SK-N-SH treated with all-trans-retinoic acid at 6 μM for 48 hours (cell line): ENCODE data around the gene ASPN.
A peak's percentile ranks its signal among the peaks of the same experiment; 100 is the strongest.

Experiments
- ATAC-seq: fragments of 200-7000 bp; cut with Tn5 transposase; 3 replicates; pipeline ENCODE4 v1.9.1; 2020; ENCODE audit warnings: mild to moderate bottlenecking, moderate library complexity
- ARNTL ChIP-seq: fragments of 450-650 bp; formaldehyde crosslinking; IDR thresholded peaks from 2 replicates; pipeline ENCODE4 v1.5.0; 2020; ENCODE audit warnings: low read depth, mild to moderate bottlenecking, moderate library complexity, borderline replicate concordance
- BACH2 ChIP-seq: fragments of 250-450 bp; sonication (Bioruptor Pico); IDR thresholded peaks from 2 replicates; pipeline ENCODE4 v1.9.0; 2021; ENCODE audit warnings: mild to moderate bottlenecking, borderline replicate concordance
- CREB5 ChIP-seq: fragments of 250-450 bp; sonication (Bioruptor Pico); IDR thresholded peaks from 2 replicates; pipeline ENCODE4 v1.5.1; 2020; ENCODE audit warnings: low read depth, mild to moderate bottlenecking, moderate library complexity
- CSDC2 ChIP-seq: fragments of 250-450 bp; sonication (Bioruptor Pico); IDR thresholded peaks from 2 replicates; pipeline ENCODE4 v1.5.0; 2020; ENCODE audit warnings: mild to moderate bottlenecking, moderate library complexity
- CSRNP3 ChIP-seq: fragments of 250-450 bp; sonication (Bioruptor Pico); IDR thresholded peaks from 2 replicates; pipeline ENCODE4 v1.5.1; 2021; ENCODE audit warnings: mild to moderate bottlenecking, moderate library complexity
- ESRRG ChIP-seq: fragments of 250-450 bp; sonication (Bioruptor Pico); IDR thresholded peaks from 2 replicates; pipeline ENCODE4 v1.6.1; 2021; ENCODE audit warnings: mild to moderate bottlenecking
- GLIS3 ChIP-seq: fragments of 250-450 bp; sonication (Bioruptor Pico); IDR thresholded peaks from 2 replicates; pipeline ENCODE4 v1.5.0; 2020; ENCODE audit warnings: mild to moderate bottlenecking, moderate library complexity
- ISL1 ChIP-seq: fragments of 250-450 bp; sonication (Bioruptor Pico); IDR thresholded peaks from 2 replicates; pipeline ENCODE4 v2.1.2; 2022; ENCODE audit warnings: mild to moderate bottlenecking, moderate library complexity
- PATZ1 ChIP-seq: fragments of 250-450 bp; sonication (Bioruptor Pico); IDR thresholded peaks from 2 replicates; pipeline ENCODE4 v1.8.0; 2020; ENCODE audit warnings: mild to moderate bottlenecking, moderate library complexity, borderline replicate concordance
- POU6F1 ChIP-seq: fragments of 250-450 bp; sonication (Bioruptor Pico); IDR thresholded peaks from 2 replicates; pipeline ENCODE4 v1.8.0; 2021; ENCODE audit warnings: low read depth, mild to moderate bottlenecking, moderate library complexity, borderline replicate concordance
- PPARA ChIP-seq: fragments of 250-450 bp; sonication (Bioruptor Pico); IDR thresholded peaks from 2 replicates; pipeline ENCODE4 v1.5.0; 2020; ENCODE audit warnings: mild to moderate bottlenecking, borderline replicate concordance
- RARB ChIP-seq: fragments of 250-450 bp; sonication (Bioruptor Pico); IDR thresholded peaks from 2 replicates; pipeline ENCODE4 v1.8.0; 2021; ENCODE audit warnings: mild to moderate bottlenecking, moderate library complexity
- SNAI2 ChIP-seq: fragments of 250-450 bp; sonication (Bioruptor Pico); IDR thresholded peaks from 2 replicates; pipeline ENCODE4 v1.5.0; 2020; ENCODE audit warnings: mild to moderate bottlenecking, moderate library complexity
- TCF4 ChIP-seq: fragments of 250-450 bp; sonication (Bioruptor Pico); IDR thresholded peaks from 2 replicates; pipeline ENCODE4 v1.8.0; 2021; ENCODE audit warnings: mild to moderate bottlenecking, moderate library complexity, borderline replicate concordance
- TOX ChIP-seq: fragments of 250-450 bp; sonication (Bioruptor Pico); IDR thresholded peaks from 2 replicates; pipeline ENCODE4 v1.8.0; 2021; ENCODE audit warnings: mild to moderate bottlenecking, moderate library complexity, borderline replicate concordance
- TSHZ2 ChIP-seq: fragments of 250-450 bp; sonication (Bioruptor Pico); IDR thresholded peaks from 2 replicates; pipeline ENCODE4 v1.5.0; 2020; ENCODE audit warnings: mild to moderate bottlenecking, moderate library complexity
- ZC3H10 ChIP-seq: fragments of 250-450 bp; sonication (Bioruptor Pico); IDR thresholded peaks from 2 replicates; pipeline ENCODE4 v1.5.1; 2021; ENCODE audit warnings: mild to moderate bottlenecking, moderate library complexity
- ZFP3 ChIP-seq: fragments of 250-450 bp; sonication (Bioruptor Pico); IDR thresholded peaks from 2 replicates; pipeline ENCODE4 v1.5.0; 2020; ENCODE audit warnings: mild to moderate bottlenecking, moderate library complexity
- ZFP30 ChIP-seq: fragments of 450-650 bp; formaldehyde crosslinking; IDR thresholded peaks from 2 replicates; pipeline ENCODE4 v1.5.0; 2022; ENCODE audit warnings: mild to moderate bottlenecking, moderate library complexity
- ZNF565 ChIP-seq: fragments of 450-650 bp; formaldehyde crosslinking; conservative IDR thresholded peaks from 2 replicates; pipeline ENCODE4 v1.5.0; 2020; ENCODE audit warnings: low read depth, mild to moderate bottlenecking, moderate library complexity
- ZNF70 ChIP-seq: fragments of 450-650 bp; formaldehyde crosslinking; IDR thresholded peaks from 2 replicates; pipeline ENCODE4 v1.5.0; 2020; ENCODE audit warnings: mild to moderate bottlenecking, moderate library complexity
- ZNF8 ChIP-seq: fragments of 450-650 bp; formaldehyde crosslinking; IDR thresholded peaks from 2 replicates; pipeline ENCODE4 v1.5.0; 2020; ENCODE audit warnings: mild to moderate bottlenecking, moderate library complexity

ASPN gene

GRCh38 chr9:92407818-92408217, 74.5 kb downstream of the ASPN start:
- TF ChIP-seq ZNF565 (CRISPR knock-in tag) = no peak
- no peak for TF ChIP-seq ZFP3 (CRISPR knock-in tag)
- TF ChIP-seq GLIS3 = no peak
- TF ChIP-seq ARNTL (CRISPR knock-in tag) = no peak
- no peak for TF ChIP-seq PATZ1
- no peak for TF ChIP-seq CREB5 (CRISPR knock-in tag)
- TF ChIP-seq ZC3H10 = no peak
- TF ChIP-seq TCF4 (CRISPR knock-in tag) = no peak
- no peak for TF ChIP-seq ZNF70 (CRISPR knock-in tag)
- TF ChIP-seq ZFP30 (CRISPR knock-in tag) = no peak
- TF ChIP-seq ESRRG = no peak
- TF ChIP-seq BACH2 (CRISPR knock-in tag) = no peak
- TF ChIP-seq ZNF8 (CRISPR knock-in tag) = no peak
- no peak for TF ChIP-seq POU6F1
- no peak for TF ChIP-seq PPARA
- TF ChIP-seq RARB (CRISPR knock-in tag) = no peak
- TF ChIP-seq TSHZ2 (CRISPR knock-in tag) = no peak
- no peak for TF ChIP-seq SNAI2
- TF ChIP-seq ISL1 (CRISPR knock-in tag) = no peak
- no peak for TF ChIP-seq CSDC2
- ATAC-seq = peak; percentile 17; the same call in 2 of the 3 replicates

- ATAC-seq = no peak
- no peak for TF ChIP-seq PPARA
- no peak for TF ChIP-seq TOX (CRISPR knock-in tag)
- no peak for TF ChIP-seq ZFP3 (CRISPR knock-in tag)
- TF ChIP-seq ARNTL (CRISPR knock-in tag) = no peak
- no peak for TF ChIP-seq CSRNP3 (CRISPR knock-in tag)
- TF ChIP-seq ZNF70 (CRISPR knock-in tag) = no peak
- TF ChIP-seq CSDC2 = no peak
- no peak for TF ChIP-seq ZFP30 (CRISPR knock-in tag)
- no peak for TF ChIP-seq TCF4 (CRISPR knock-in tag)
- TF ChIP-seq ISL1 (CRISPR knock-in tag) = no peak
- no peak for TF ChIP-seq BACH2 (CRISPR knock-in tag)
- no peak for TF ChIP-seq ZNF8 (CRISPR knock-in tag)
- TF ChIP-seq ZC3H10 = no peak
- TF ChIP-seq SNAI2 = no peak
Measured at GRCh38 chr9:92406477-92406876, 75.8 kb downstream of the ASPN start.
